PC-9 (cell line): ENCODE data around the gene ZNF165.
"Not testable (repeated sequence)": the region's sequence is repeated elsewhere in the genome, so short reads cannot be mapped to it uniquely, and the experiment has no call there.

ENCODE experiments used
- CTCF ChIP-seq: fragments of 200-600 bp; sonication (generic); conservative IDR thresholded peaks from 2 replicates; pipeline ENCODE4 v1.6.1; 2017; ENCODE audit warnings: mixed run types, antibody characterized with exemption, mild to moderate bottlenecking, moderate library complexity
- EZH2 ChIP-seq: fragments of 200-600 bp; sonication (generic); IDR thresholded peaks from 2 replicates; pipeline ENCODE4 v1.8.0; 2017; ENCODE audit warnings: antibody characterized with exemption, low read depth

GRCh38 chr6:28102699-28103098 lies 22.3 kb downstream of the ZNF165 start:
- TF ChIP-seq CTCF, EZH2: not testable (repeated sequence)
